K562 (cell line): ENCODE measurements around the gene TAP2. TPM values are rescaled to one million over a fixed set of nuclear protein-coding genes. Genes with fewer than 3 reads are reported as not detected.

Experiments used
- AFF1 ChIP-seq, 2 experiments: fragments of 450-650 bp; IDR thresholded peaks; 2 replicates each; pipeline ENCODE4 v1.6.1; 2018; ENCODE audit warnings: mild to moderate bottlenecking in 2 of 2, low read depth in 1 of 2; ENCODE audit not compliant: partially characterized antibody in 2 of 2
- BRF1 ChIP-seq: IDR thresholded peaks from 3 replicates; pipeline ENCODE4 v1.6.1; 2011; ENCODE audit warnings: borderline replicate concordance, mild to moderate bottlenecking; ENCODE audit not compliant: insufficient read length; ENCODE audit errors: extremely low read depth
- CCAR2 ChIP-seq: fragments of 200-400 bp; formaldehyde crosslinking; IDR thresholded peaks from 2 replicates; pipeline ENCODE4 v1.6.1; 2017; ENCODE audit warnings: mild to moderate bottlenecking, low read depth, low read length
- FOXM1 ChIP-seq, 2 experiments: fragments of 450-650 bp in 1 of 2; sonication (generic) in 1 of 2; formaldehyde crosslinking in 1 of 2; IDR thresholded peaks; 2 replicates each; pipeline versions ENCODE4 v1.6.1 to v1.9.0; 2017 to 2022; ENCODE audit warnings: low read depth in 2 of 2, mild to moderate bottlenecking in 2 of 2, missing genetic modification reagents in 1 of 2, moderate library complexity in 1 of 2
- GATAD2B ChIP-seq: fragments of 450-650 bp; IDR thresholded peaks from 2 replicates; pipeline ENCODE4 v1.6.1; 2017; ENCODE audit warnings: mild to moderate bottlenecking, borderline replicate concordance
- HDAC2 ChIP-seq: fragments of 450-650 bp; IDR thresholded peaks from 2 replicates; pipeline ENCODE4 v1.6.1; 2016; ENCODE audit warnings: mild to moderate bottlenecking
- LARP7 ChIP-seq: fragments of 450-650 bp; IDR thresholded peaks from 2 replicates; pipeline ENCODE4 v1.6.1; 2016
- MEF2D ChIP-seq: conservative IDR thresholded peaks from 2 replicates; pipeline ENCODE4 v1.6.1; 2016; ENCODE audit warnings: low read depth, missing genetic modification characterization, missing compliant biosample characterization
- MTA3 ChIP-seq: fragments of 450-650 bp; formaldehyde crosslinking; IDR thresholded peaks from 2 replicates; pipeline ENCODE4 v1.6.1; 2017; ENCODE audit warnings: mild to moderate bottlenecking, borderline replicate concordance
- PHB2 ChIP-seq: fragments of 450-650 bp; IDR thresholded peaks from 2 replicates; pipeline ENCODE4 v1.6.1; 2017; ENCODE audit warnings: low read depth
- POLR2B ChIP-seq: fragments of 450-650 bp; IDR thresholded peaks from 2 replicates; pipeline ENCODE4 v1.6.1; 2018; ENCODE audit warnings: low read depth; ENCODE audit not compliant: partially characterized antibody
- RBM39 ChIP-seq: fragments of 200-400 bp; formaldehyde crosslinking; optimal IDR thresholded peaks from 2 replicates; pipeline ENCODE3; 2018; ENCODE audit warnings: low read depth, low read length
- SAFB ChIP-seq: fragments of 200-400 bp; formaldehyde crosslinking; IDR thresholded peaks from 2 replicates; pipeline ENCODE4 v1.6.1; 2017; ENCODE audit warnings: low read depth, low read length, borderline replicate concordance
- TCF3 ChIP-seq: sonication (generic); formaldehyde crosslinking; IDR thresholded peaks from 2 replicates; pipeline ENCODE4 v1.4.0; 2020; ENCODE audit warnings: mild to moderate bottlenecking, missing genetic modification reagents
- THRAP3 ChIP-seq: fragments of 450-650 bp; IDR thresholded peaks from 2 replicates; pipeline ENCODE4 v1.6.1; 2016; ENCODE audit warnings: mild to moderate bottlenecking, inconsistent platforms, borderline replicate concordance
- ZBTB17 ChIP-seq: fragments of 450-650 bp; formaldehyde crosslinking; IDR thresholded peaks from 2 replicates; pipeline ENCODE4 v1.4.0; 2020; ENCODE audit warnings: mild to moderate bottlenecking
- ZMIZ1 ChIP-seq, 2 experiments: fragments of 150-350 bp in 1 of 2; IDR thresholded peaks; 2 replicates each; pipeline ENCODE4 v1.6.1; 2012 to 2016; ENCODE audit warnings: low read depth in 2 of 2, low read length in 2 of 2, mild to moderate bottlenecking in 1 of 2, moderate library complexity in 1 of 2
- ZNF146 ChIP-seq: IDR thresholded peaks from one replicate; pipeline ENCODE4 v1.6.1; 2018; ENCODE audit warnings: missing compliant biosample characterization; ENCODE audit not compliant: unreplicated experiment
- ZNF212 ChIP-seq: fragments of 450-650 bp; formaldehyde crosslinking; IDR thresholded peaks from 2 replicates; pipeline ENCODE4 v1.4.0; 2020; ENCODE audit warnings: mild to moderate bottlenecking
- ZNF3 ChIP-seq: fragments of 250-450 bp; sonication (Bioruptor Pico); IDR thresholded peaks from 2 replicates; pipeline ENCODE4 v1.5.0; 2021; ENCODE audit warnings: mild to moderate bottlenecking, moderate library complexity
- ZNF586 ChIP-seq: fragments of 450-650 bp; formaldehyde crosslinking; conservative IDR thresholded peaks from 2 replicates; pipeline ENCODE4 v1.4.0; 2020; ENCODE audit warnings: mild to moderate bottlenecking, moderate library complexity
- ZZZ3 ChIP-seq: fragments of 450-650 bp; IDR thresholded peaks from 2 replicates; pipeline ENCODE4 v1.6.1; 2016; ENCODE audit warnings: antibody characterized with exemption, mild to moderate bottlenecking, moderate library complexity
- polyA plus RNA-seq, 8 experiments: library from polyadenylated mRNA; depleted of rRNA in 4 of 8; stranded (reverse) in 5 of 8; unstranded in 3 of 8; fragments of >200 nt; fragmentation: Nextera tagmentation in 2 of 8; fragmentation: Illumina TruSeq in 1 of 8; extraction: Ambion mirVana in 2 of 8; extraction: Trizol in 1 of 8; gene quantifications; 2 replicates each; pipeline versions ENCODE4 v1.2.1 to v1.2.3, GENCODE V29; 2011 to 2014; ENCODE audit warnings: inconsistent platforms in 1 of 8, missing spikeins in 1 of 8
- total RNA-seq, 7 experiments: library from RNA; depleted of rRNA in 6 of 7; stranded (reverse); fragments of >200 nt in 6 of 7; fragmentation: Illumina TruSeq in 2 of 7; extraction: Trizol in 2 of 7; gene quantifications; 2 replicates each; pipeline versions ENCODE4 v1.2.1 to v1.2.3, GENCODE V29; 2011 to 2021; ENCODE audit warnings: low replicate concordance in 1 of 7

The TAP2 gene
- total and polyA plus RNA-seq, 9 of the 15 experiments (the other 6 are each of a cell fraction or from before 2014, with no cell fraction given): 2.0 to 53.5 (median 19.6) TPM

DNA sequence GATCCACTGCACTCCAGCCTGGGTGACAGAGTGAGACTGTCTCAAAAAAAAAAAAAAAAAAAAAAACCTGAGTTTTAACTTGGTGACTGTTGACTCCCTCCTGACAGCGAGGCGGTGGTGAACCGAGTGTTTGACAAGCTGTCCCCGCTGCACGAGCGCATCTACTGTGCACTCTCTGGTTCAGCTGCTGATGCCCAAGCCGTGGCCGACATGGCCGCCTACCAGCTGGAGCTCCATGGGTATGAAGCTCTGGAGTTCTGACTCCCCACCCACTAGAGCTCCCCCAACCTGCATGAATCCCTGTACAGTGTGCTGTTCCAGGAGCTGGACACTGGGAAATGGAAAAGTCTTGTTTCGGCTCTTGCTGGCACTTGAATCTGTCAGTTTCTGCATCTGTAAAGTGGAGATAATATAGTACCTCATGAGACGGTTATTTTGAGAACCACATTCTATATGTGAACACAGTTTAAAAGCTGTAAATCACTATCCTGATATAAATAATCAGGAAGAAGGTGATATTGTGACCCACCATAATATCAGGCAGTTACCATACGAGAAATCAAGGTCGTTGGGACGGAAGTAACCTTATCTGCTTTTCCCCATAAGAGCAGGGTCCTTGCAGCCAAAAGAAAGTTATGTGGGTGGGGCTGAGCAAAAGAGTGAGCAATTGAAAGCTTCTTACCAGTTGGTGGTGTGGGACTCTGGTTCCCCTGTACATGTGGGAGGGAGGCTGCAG, 18.8 kb upstream of the TAP2 start (continued):
- TF ChIP-seq ZMIZ1 (IDR thresholded peaks at IDR 0.05; ENCODE audit: low read depth in 2 of 2, low read length in 2 of 2): 0 out of 4 replicates have a peak, but pooled peaks of 1 of the 2 experiments have one; percentile 27
- TF ChIP-seq ZNF586 (CRISPR knock-in tag): 0 out of 2 replicates have a peak, but pooled peaks have one; percentile 22
- no peak for TF ChIP-seq ZNF3 (CRISPR knock-in tag)
- 0 out of 2 replicates have a peak, but pooled peaks have one; percentile 28 for TF ChIP-seq GATAD2B
- no peak for TF ChIP-seq RBM39
- TF ChIP-seq ZNF212 (CRISPR knock-in tag): no peak
- no peak for TF ChIP-seq SAFB
- TF ChIP-seq ZNF146 (CRISPR knock-in tag): no peak
- no peak for TF ChIP-seq BRF1
- no peak for TF ChIP-seq PHB2
- TF ChIP-seq THRAP3: no peak
- TF ChIP-seq AFF1 (IDR thresholded peaks at IDR 0.05; ENCODE audit: low read depth in 1 of 2, partially characterized antibody in 2 of 2): peak in 1 of 2 experiments; percentile 88
- peak; percentile 91; the same call in 1 of the 2 replicates for TF ChIP-seq HDAC2
- no peak for TF ChIP-seq ZBTB17 (CRISPR knock-in tag)
- no peak for TF ChIP-seq POLR2B
- 0 out of 2 replicates have a peak, but pooled peaks have one; percentile 43 for TF ChIP-seq MTA3
- TF ChIP-seq FOXM1 (IDR thresholded peaks at IDR 0.05; ENCODE audit: low read depth): peak; percentile 69
- TF ChIP-seq FOXM1 (CRISPR knock-in tag; IDR thresholded peaks at IDR 0.05; ENCODE audit: low read depth): no peak
- peak; percentile 94 for TF ChIP-seq TCF3 (CRISPR knock-in tag)
- TF ChIP-seq CCAR2: no peak
- no peak for TF ChIP-seq ZZZ3
- peak; percentile 79 for TF ChIP-seq MEF2D (tag)
- no peak for TF ChIP-seq LARP7
